A172 (cell line): ENCODE results near the gene DOCK4. TPM values are rescaled to one million over a fixed set of nuclear protein-coding genes. Genes with fewer than 3 reads are reported as not detected.

Experiments used
- DNase-seq: peaks from one replicate; pipeline ENCODE4 v3.0.0-alpha.2; 2015; ENCODE audit warnings: low spot score
- total RNA-seq: library from RNA; depleted of rRNA; stranded (reverse); fragments of >200 nt; shearing (Covaris generic); gene quantifications from 2 replicates; pipeline ENCODE4 v1.2.3, GENCODE V29; 2014

DOCK4 gene
- total RNA-seq, 1 experiment from 2014 or later, result 7.2 TPM

DNA sequence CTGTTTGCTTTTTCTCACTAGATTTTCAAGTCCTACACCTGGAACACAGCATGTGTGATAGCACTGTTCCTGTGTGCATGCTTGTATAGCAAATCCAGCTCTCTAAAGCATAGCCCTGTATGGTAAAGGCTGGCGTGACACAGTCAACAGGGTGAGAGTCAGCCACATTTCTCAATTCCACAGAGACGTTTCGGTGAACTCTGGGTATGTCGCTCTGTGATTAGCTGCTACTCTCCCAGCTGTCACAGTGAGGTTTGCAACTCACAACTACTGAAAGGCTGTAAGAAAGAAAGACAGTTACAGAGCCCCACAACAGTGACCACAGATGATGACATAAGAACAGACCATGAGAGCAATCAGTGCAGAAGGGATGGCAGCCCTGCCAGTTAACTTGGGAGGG lies 473.3 kb downstream of the DOCK4 start:
- DNase-seq, result no peak

DNA sequence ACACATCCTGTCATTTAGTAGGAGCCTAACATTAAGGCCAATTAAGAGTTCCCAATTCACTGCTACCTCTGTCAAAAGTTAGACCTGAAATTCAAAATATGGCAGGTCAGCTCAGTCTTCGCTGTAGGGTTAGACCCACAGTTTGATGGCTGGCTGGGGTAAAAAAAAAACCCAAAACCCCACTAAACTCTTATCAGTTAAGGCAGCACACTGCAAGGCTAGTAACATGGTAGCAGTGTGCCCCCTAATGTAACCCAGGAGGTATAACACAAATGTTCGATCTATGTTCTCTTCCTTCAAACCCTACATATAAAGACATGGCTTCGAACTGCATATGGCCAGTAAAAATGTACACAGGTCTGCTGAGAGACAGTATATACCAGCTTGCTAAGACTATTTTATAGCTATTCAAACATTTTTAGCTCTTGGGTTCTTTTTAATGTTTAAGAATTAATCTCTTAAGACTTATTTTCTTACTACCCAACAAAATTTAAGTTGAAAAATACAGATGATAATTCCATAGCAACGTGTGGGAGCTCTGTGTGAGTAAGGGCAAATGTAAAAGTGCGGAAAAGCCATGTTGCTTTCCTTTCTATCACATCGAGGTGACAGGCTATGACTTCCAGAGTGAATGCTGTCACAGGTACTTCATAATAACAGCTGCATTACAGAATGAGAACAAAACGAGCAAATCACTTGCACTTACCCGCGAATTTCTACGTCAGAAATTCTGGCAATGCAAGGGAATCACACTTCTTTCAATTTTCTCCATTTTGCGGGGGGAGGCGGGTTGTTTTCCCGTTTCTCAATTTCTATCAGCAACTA lies 475.5 kb downstream of the DOCK4 start:
- DNase-seq, result peak; percentile 28

DNA sequence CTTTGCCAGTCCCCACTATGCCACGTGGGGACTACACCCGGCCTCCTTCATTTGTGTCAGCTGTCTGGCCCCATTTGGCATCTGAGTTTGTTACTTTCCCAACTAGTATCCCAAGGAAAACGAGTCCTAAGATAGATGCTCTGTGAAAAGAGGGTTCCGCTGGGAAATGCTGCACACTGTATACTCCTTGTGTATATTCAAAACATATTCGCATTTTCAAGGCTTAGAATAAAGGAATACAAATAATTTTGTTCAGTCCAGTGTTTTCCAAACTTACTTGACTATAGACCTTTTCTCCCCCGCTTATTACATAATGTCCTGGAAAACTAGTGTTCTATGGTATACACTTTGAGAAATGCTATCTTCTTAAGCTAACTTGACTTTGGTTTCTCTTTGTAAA lies 476.1 kb downstream of the DOCK4 start:
- no peak for DNase-seq

DNA sequence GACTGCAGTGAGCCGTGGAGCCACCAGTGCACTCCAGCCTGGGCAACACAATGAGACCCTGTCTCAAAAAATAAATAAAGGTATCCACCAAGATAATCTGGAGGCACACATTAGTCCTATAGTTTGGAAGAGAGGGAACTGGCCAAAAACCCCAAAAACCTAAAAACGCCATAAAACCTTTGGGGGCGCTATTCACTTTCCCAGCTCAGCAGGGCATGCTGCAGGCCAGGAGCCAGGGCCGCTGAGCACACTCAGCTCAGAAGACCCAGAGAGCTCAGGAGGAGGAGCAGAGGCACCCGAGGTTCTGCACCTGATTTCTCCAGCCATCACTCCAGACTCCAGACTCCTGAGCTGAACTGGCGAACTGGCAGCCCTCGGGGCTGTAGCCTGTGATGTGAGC lies 476.7 kb downstream of the DOCK4 start:
- DNase-seq, result no peak

DNA sequence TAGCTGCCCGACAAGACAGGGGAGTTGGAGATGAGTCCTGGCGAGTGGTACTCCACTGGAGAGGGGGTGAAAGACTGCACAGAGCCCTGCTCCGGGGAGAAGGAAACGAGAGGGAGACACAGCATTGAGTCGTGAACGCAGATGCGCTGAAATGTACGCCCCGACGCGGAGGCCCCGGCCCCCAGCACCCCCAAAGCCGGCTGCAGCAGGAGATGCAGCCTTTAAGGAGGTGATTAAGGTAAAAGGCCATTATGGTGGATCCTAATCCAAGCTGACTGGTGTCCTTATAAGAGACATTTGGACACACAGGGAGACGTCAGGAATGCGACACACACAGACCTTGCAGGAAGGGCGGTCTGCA lies 477.6 kb downstream of the DOCK4 start:
- no peak for DNase-seq

DNA sequence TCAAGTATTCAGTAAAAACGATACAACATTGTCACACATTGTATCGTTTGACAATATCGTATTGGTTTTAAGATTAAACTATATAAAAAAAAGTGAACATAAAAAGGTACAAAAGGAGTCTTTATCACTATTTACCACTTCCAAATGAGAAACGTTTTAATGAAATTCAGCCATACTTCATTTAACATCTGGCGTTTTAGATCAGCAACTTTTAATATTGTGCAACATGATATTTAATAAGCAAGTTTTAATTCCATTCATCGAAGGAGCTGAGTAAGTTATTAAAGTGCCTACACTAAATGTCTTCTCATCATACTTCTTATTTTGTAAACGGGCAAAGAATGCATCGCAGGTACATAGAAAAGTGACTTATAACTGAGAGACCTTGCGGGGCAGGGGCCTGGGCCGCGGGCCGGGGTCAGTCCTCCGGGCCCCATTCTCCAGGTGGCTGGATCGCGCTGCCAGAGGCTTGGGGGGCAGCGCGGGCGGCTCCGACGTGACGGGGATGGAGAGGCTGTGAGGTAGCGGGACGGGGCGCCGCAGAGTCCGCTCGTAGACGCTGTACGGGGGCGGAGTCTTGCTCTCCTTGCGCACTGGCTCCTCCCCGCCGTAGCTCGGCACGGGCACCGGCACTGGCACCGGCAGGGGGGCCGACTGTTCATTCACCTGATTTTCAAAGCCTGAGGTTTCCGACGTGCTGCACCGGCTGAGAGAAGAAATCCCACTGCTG lies 478.1 kb downstream of the DOCK4 start:
- no peak for DNase-seq

DNA sequence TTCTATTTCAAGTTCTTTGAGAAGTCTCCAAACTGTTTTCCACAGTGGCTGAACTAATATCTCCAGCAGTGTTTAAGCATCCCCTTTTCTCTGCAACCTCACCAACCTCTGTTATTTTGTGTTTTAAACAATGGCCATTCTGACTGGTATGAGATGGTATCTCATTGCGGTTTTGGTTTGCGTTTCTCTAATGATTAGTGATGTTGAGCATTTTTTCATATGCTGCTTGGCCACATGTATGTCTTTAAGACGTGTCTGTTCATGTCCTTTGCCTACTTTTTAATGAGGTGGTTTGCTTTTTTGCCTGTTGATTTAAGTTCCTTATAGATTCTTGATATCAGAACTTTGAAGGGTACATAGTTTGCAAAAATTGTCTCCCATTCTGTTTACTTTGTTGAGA lies 487.3 kb downstream of the DOCK4 start:
- no peak for DNase-seq

DNA sequence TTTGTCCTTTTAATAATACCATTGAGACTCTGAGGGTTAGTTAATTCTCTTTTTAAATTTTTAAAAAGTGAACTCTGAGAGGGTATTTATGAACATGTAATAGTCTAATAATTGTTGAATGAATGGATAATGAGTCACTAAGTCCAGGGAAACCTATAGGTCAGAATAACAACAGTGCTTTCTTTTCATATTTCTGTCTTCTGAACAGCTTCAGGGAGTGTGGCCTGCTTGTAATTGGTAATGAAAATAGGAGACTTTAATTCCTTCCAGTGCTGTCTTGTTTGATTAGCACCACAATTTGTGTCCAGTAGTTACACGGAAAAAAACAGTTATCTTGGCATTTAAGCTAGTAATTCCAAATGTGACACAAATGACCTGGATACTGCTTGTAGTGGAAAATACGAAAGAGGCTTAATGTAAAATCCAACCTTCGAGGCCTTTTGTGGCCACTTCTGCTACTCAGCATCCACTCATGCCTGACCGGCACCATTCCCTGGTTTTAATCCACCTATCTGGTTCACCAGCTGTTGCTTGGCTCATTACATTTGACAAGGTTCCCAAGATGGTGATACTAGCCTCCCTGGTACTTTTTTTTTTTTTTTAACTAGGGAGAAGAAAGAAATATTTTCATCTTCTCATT lies 494.7 kb downstream of the DOCK4 start:
- no peak for DNase-seq

DNA sequence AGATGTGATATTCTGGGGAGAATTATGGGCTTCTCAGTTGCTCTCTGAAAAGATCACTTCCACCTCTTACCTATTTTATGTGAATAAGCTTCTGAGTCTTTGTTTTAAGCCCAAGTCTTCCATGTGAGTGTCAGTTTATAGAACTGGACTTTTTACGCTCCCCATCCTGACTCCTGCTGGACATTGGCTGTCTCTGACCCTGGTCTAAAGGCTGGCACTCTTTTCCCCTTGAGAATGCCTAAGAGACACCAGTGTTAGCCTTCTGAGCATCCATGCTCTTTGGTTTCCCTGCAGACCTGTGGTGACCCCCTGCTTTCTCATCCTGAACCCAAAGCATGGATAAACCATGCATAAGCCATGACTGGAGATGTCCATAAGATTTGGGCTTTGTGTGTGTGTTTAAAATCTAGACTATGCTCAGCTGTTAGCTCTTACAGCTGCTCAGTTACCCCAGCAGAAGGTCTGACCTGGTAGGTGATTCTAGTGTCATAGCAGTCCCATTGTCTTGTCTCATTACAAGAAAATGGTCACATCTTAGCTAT lies 495.3 kb downstream of the DOCK4 start:
- no peak for DNase-seq

DNA sequence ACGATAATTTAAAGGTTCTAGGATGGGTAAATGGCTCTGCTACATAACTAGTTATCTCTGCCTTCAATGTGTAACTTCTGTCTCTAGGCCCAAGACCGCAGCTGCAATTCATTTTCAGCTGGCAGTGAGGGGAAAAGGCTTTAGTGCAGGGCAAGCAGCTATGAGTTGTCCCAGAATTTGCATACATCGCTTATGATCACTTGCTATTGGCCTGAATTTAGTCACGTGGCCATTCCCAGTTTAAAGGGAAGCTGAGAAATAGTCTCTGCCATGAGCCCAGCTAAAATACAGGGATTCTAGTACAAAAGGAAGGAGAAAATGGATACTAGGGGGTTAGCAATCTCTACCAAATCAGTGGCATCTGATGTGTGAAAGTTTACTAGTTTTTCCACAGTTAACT lies 498.1 kb downstream of the DOCK4 start:
- no peak for DNase-seq

DNA sequence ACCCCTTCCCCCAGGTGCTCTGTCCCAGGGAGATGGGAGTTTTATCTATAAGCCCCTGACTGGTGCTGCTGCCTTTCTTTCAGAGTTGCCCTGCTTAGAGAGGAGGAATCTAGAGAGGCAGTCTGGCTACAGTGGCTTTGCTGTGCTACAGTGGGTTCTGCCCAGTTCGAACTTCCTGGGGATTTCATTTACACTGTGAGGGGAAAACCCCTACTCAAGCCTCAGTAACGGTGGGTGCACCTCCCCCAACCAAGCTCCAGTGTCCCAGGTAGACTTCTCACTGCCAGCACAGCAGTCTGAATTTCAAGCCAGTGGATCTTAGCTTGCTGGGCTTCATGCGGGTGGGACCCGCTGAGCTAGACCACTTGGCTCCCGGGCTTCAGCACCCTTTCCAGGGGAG lies 500.4 kb downstream of the DOCK4 start:
- no peak for DNase-seq

DNA sequence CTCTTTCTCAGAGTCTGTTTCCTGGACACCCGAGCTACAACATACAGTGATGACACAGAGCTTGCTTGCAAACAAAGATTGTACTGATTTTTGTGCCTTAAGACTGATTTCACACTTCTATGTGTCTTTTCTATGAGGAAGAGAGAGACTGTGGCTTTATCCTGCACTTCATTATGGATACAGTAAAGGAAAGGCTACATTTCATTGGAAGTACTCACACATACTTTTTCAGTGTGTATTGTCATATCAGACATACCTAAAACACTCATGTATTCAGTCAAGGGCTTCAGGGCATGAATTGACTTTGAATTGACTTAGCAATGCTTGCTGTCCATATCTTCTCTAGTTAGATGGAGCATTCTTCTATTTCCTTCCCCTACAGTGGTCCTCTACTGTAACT lies 508.4 kb downstream of the DOCK4 start:
- no peak for DNase-seq

DNA sequence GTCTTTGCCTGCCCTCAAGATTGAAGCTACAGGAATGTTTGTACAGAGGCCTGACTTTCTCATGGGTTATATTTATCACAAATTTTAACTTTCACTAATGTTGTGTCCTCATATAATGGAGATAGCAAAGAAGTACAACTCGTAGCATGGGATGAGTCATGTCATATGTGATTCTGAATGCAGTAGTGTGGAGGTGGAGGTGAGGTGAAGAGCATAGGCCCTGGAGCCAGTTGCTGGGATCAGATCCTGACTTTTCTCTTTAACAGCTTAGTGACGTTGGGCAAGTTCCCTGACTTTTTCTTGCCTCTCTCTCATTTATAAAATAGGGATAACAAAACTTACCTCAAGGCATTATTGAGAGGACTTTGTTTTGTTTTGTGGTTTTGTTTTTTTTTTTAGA lies 511.8 kb downstream of the DOCK4 start:
- no peak for DNase-seq

DNA sequence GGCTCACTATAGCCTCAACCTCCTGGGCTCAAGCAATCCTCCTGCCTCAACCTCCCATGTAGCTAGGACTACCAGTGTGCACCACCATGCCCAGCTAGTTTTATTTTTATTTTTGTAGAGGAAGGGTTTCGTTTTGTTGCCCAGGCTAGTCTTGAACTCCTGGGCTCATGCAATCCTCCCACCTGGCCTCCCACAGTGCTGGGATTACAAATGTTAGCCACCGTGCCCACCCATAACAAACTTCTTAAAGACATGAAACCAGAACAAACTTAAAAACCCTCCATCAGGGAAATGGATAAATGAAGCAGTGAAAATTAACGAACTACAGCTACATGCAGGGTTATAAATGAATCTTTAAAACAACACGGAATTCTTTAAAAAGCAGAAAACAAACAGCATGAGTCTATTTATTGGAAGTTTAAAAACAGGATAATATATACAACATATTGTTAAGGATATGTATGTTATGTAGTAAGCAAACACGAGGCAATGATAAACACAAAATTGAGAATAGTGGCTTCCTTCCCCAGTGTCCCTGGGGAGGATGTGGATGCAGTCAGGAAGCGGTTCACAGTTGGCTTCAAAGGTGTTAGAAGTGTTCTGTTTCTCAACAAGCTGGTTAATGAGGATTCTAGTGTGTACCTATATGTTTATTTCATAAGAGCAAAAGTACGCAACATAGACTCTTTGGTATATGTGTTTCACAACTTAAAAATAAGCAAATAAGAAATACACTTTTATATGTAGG lies 515.7 kb downstream of the DOCK4 start:
- DNase-seq, result no peak

DNA sequence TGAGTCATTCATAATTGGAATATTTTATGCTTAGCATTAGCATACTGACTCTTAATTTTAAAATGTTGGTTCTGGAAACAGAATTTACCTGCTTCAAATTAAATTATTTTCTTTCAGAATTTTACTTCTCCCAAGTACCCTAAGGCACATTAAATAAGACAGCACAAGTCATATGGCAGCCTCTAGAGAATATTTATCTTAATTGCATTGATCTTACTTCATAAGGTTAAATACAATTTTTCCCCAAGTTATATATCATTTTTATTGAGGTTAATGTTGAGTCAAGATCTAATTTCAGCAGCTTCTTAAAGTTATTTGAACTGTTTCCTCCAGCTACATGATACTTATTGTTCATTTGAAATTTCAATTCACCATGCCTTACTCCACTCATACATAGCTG lies 520.9 kb downstream of the DOCK4 start:
- DNase-seq, result no peak

DNA sequence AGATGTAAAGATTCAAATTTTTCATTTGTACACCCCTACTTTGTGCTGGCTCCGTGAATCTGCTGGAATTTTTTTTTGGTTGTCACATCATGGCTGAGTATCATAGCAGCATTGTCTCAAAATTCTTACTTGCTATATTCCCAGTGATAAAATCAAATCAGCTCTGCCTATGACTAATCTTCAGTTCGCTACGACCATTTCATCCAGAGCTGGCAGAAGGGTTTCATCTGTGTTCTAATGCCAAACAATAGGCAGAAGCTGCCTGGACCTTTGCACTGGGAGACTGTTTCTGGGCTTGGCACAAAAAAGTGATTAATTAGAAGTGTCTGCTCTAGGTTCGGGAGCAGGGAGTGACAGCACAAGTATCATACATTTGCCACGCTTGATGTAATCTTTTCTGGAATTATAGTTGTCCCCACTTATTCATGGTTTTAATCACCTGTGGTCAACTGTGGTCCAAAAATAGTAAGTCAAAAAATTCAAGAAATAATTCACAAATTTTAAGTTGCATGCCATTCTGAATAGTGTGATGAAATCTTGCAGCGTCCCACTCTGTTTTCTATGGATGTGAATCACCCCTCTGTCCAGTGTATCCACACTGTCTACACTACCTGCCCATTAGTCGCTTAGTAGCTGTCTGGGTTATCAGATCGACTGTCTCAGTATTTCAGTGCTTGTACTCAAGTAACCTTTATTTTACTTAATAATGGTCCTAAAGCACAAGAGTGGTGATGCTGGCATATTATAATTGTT lies 523.4 kb downstream of the DOCK4 start:
- DNase-seq, result peak; percentile 8

DNA sequence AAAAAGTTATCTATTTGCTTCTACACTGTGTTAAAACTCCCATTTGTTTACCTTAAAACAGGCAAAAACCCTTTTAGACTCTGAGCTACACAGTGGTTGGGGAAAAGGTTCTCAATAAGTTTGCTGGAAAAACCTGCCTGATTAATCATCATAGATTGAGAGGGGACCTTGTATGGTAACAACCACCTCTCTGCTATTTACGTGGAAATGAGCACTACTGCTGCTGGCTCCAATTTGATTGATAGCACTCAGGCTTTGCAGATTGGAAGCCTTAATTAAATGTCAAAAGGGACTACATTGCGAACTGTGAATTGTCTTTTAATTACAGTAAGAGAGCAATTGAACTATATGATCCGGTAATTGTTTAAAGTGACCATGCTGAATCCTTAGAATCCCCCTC lies 525.0 kb downstream of the DOCK4 start:
- no peak for DNase-seq

DNA sequence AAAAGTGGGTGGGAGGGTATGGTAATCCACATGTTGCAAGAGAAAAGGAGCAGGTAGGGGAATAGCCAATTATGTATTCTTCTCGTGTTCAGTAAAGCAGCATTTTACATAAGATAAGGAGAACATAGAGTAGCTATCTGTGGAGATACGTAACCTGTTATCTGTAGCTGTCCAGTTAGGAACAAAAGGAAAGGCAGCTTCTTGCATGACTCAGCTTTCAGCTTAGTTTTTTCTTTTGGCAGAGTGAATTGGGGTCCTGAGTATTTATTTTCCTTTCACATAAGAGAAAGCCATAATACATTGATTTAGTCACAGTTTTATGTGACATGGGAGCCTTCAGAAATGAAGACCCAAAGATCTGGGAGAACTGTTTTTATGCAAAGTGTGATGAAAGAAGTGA lies 527.2 kb downstream of the DOCK4 start:
- peak; percentile 19 for DNase-seq

DNA sequence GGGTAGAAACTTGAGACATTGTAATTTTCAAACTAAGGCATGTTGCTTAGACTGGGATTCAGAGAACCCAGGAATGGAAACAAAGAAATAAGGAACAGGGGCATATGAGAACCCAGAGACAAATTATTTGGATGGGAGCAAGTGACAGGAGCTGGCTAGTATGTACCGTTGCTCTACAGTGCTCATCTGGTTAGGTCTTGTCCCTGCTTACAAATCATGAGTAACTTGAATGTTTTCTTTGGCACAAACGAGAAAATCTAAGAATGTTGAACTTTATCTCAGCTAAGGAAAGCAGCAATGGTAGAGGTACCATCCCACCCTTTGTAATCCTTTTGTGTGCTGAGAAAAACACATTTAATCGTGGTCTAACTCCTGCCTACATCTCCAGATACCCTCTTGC lies 527.9 kb downstream of the DOCK4 start:
- DNase-seq, result peak; percentile 27

DNA sequence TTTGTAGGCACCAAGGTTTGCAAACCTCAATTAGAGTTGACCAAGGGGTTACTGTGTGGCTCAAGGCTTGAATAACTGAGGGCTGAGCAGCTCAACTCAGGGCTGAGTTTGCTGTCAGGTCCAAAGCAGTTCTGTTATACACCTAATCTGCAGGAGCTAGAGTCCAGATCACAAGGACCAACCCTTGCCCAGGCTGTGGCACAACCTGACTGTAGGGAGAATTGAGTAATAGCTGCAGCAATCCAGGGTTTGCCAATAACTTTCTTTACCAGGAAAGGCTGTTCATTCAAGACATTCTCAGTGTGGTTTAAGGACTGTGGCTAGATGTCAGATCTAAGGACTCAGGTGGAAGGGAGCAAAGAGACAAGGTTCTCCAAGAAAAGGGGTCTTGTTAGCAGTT lies 528.4 kb downstream of the DOCK4 start:
- no peak for DNase-seq

DNA sequence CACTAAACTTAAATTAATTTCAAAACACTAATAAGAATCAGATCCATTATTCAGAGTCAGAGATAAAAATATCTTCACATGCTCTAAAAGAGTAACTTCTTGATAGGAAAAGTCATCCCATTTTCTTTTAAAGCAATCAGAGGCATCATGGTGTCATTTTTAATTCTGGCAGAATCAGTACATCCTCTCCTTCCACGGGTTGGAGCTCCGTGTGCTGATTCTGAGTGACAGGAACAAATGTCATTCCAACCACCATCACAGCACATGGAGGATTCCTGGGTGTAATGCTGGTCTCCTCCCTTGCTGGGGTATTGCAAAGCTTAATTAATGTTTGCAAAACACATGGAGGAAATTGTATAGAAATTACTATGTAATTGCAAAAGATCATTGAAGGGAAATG lies 529.4 kb downstream of the DOCK4 start:
- DNase-seq, result no peak
